DOHH2 (cell line): ENCODE measurements around the gene CRX.
"Not testable (repeated sequence)": the region's sequence is repeated elsewhere in the genome, so short reads cannot be mapped to it uniquely, and the experiment has no call there.

ENCODE experiments used
- H3F3A ChIP-seq: fragments of 200-600 bp; sonication (generic), shearing (Covaris generic); 2 replicates; pipeline ENCODE4 v1.6.0; 2016; ENCODE audit warnings: antibody characterized with exemption, mild to moderate bottlenecking; ENCODE audit not compliant: control insufficient read depth, insufficient read depth
- H3K27ac ChIP-seq: fragments of 200-600 bp; sonication (generic); 2 replicates; pipeline ENCODE4 v1.5.1; 2014; ENCODE audit warnings: low read depth, mild to moderate bottlenecking, low read length, moderate library complexity
- H3K27me3 ChIP-seq: fragments of 200-600 bp; sonication (generic); 2 replicates; pipeline ENCODE4 v1.6.1; 2014; ENCODE audit warnings: mild to moderate bottlenecking, low read length, mixed read lengths; ENCODE audit not compliant: control insufficient read depth
- H3K36me3 ChIP-seq: fragments of 200-600 bp; sonication (generic); 2 replicates; pipeline ENCODE4 v1.6.1; 2014; ENCODE audit warnings: mild to moderate bottlenecking, low read length, moderate library complexity, mixed read lengths; ENCODE audit not compliant: control insufficient read depth
- H3K4me1 ChIP-seq: fragments of 200-600 bp; sonication (generic); 2 replicates; pipeline ENCODE4 v1.6.1; 2014; ENCODE audit warnings: mild to moderate bottlenecking, low read length, mixed read lengths; ENCODE audit not compliant: control insufficient read depth
- H3K4me2 ChIP-seq: fragments of 200-600 bp; sonication (generic); 2 replicates; pipeline ENCODE4 v1.6.0; 2014; ENCODE audit warnings: mild to moderate bottlenecking, low read length, moderate library complexity
- H3K4me3 ChIP-seq: fragments of 200-600 bp; sonication (generic); 2 replicates; pipeline ENCODE4 v1.5.1; 2014; ENCODE audit warnings: mild to moderate bottlenecking, low read length, mixed read lengths
- H3K79me2 ChIP-seq: fragments of 200-600 bp; sonication (generic); 2 replicates; pipeline ENCODE4 v1.6.1; 2014; ENCODE audit warnings: mild to moderate bottlenecking, low read length, mixed read lengths; ENCODE audit not compliant: control insufficient read depth
- H3K9me2 ChIP-seq: fragments of 200-600 bp; sonication (generic); replicated peaks from 2 replicates; pipeline ENCODE4 v1.6.1; 2014; ENCODE audit warnings: mild to moderate bottlenecking, low read length, mixed read lengths; ENCODE audit not compliant: control insufficient read depth
- H3K9me3 ChIP-seq: fragments of 200-600 bp; sonication (generic); 2 replicates; pipeline ENCODE4 v1.6.1; 2014; ENCODE audit warnings: antibody characterized with exemption, low read length, mixed read lengths; ENCODE audit not compliant: control insufficient read depth, insufficient read depth
- H4K20me1 ChIP-seq: fragments of 200-600 bp; sonication (generic); 2 replicates; pipeline ENCODE4 v1.6.0; 2014; ENCODE audit warnings: low read depth, mild to moderate bottlenecking, antibody characterized with exemption, low read length, moderate library complexity; ENCODE audit not compliant: control insufficient read depth, insufficient read depth
- CTCF ChIP-seq: fragments of 200-600 bp; sonication (generic); IDR thresholded peaks from one replicate; pipeline ENCODE4 v1.5.1; 2014; ENCODE audit warnings: antibody characterized with exemption, mild to moderate bottlenecking, low read depth, low read length; ENCODE audit not compliant: poor library complexity, severe bottlenecking
- EZH2phosphoT487 ChIP-seq: fragments of 200-600 bp; sonication (generic); IDR thresholded peaks from 2 replicates; pipeline ENCODE4 v1.6.1; 2017; ENCODE audit warnings: borderline replicate concordance, mild to moderate bottlenecking, antibody characterized with exemption, low read length, moderate library complexity, mixed read lengths

CRX gene

GRCh38 chr19:47802521-47803043 lies 19.2 kb upstream of the CRX start:
- Histone ChIP-seq H3K9me2 (no peaks in the 10 kb centered on the region), H3K4me2 (no peak overlapping the region), H3K36me3 (no peaks in the 10 kb centered on the region), H3K4me1 (no peaks in the 10 kb centered on the region), H3K27ac (no peak overlapping the region), H4K20me1 (no peaks in the 10 kb centered on the region), H3F3A (no peaks in the 10 kb centered on the region), H3K79me2 (no peaks in the 10 kb centered on the region), H3K27me3 (no peaks in the 10 kb centered on the region), H3K4me3 (no peak overlapping the region), H3K9me3 (no peaks in the 10 kb centered on the region)
- TF ChIP-seq CTCF (no peak), EZH2phosphoT487 (no peak)

GRCh38 chr19:47803148-47803547 lies 18.6 kb upstream of the CRX start:
- H3F3A ChIP-seq, H3K9me3 ChIP-seq, H4K20me1 ChIP-seq, H3K27me3 ChIP-seq, H3K4me1 ChIP-seq, H3K9me2 ChIP-seq, H3K4me2 ChIP-seq, H3K79me2 ChIP-seq, H3K36me3 ChIP-seq, H3K27ac ChIP-seq, H3K4me3 ChIP-seq: not testable (repeated sequence)

- not testable (repeated sequence) for H3F3A ChIP-seq, H4K20me1 ChIP-seq, H3K27me3 ChIP-seq, H3K9me3 ChIP-seq, H3K4me1 ChIP-seq, H3K27ac ChIP-seq, H3K9me2 ChIP-seq, H3K36me3 ChIP-seq, H3K4me2 ChIP-seq, H3K79me2 ChIP-seq, H3K4me3 ChIP-seq
Observed at GRCh38 chr19:47803671-47804070, 18.1 kb upstream of the CRX start.

- H3K4me3 ChIP-seq, H3K79me2 ChIP-seq, H4K20me1 ChIP-seq, H3K27ac ChIP-seq, H3K4me2 ChIP-seq, H3F3A ChIP-seq, H3K9me3 ChIP-seq, H3K4me1 ChIP-seq, H3K27me3 ChIP-seq, H3K36me3 ChIP-seq, H3K9me2 ChIP-seq: not testable (repeated sequence)
Observed at GRCh38 chr19:47804451-47804850, 17.3 kb upstream of the CRX start, which contains the start of gene TPRX1. TSS of gene TPRX1 (minus strand) at chr19:47804551. CDS start at chr19:47804539, 12 bp downstream.

- Histone ChIP-seq H3K9me2 (no peaks in the 10 kb centered on the region), H3K9me3 (no peaks in the 10 kb centered on the region), H3K4me3 (no peak overlapping the region), H3F3A (no peaks in the 10 kb centered on the region), H3K4me2 (no peak overlapping the region), H4K20me1 (no peaks in the 10 kb centered on the region), H3K27me3 (no peaks in the 10 kb centered on the region), H3K27ac (no peak overlapping the region), H3K79me2 (no peaks in the 10 kb centered on the region), H3K4me1 (no peaks in the 10 kb centered on the region), H3K36me3 (no peaks in the 10 kb centered on the region)
- no peak for TF ChIP-seq EZH2phosphoT487
- TF ChIP-seq CTCF = no peak
Observed at GRCh38 chr19:47805313-47805712, 16.4 kb upstream of the CRX start.
